Neuronal stem cell (in vitro differentiated cells): Measurements from ENCODE around the gene MIER3.

ENCODE experiments used
- DNase-seq: peaks from one replicate; pipeline ENCODE4 v3.0.0-alpha.2; 2013; ENCODE audit warnings: low spot score
- H2AFZ ChIP-seq: one replicate; pipeline ENCODE4 v1.6.1; 2013; ENCODE audit warnings: mild to moderate bottlenecking, low read length, inconsistent platforms
- H2AK5ac ChIP-seq: 2 replicates; pipeline ENCODE4 v1.6.1; 2013; ENCODE audit warnings: low read depth, mild to moderate bottlenecking, inconsistent platforms, low read length, moderate library complexity, mixed read lengths
- H2BK120ac ChIP-seq: 2 replicates; pipeline ENCODE4 v1.6.1; 2013; ENCODE audit warnings: low read depth, mild to moderate bottlenecking, inconsistent platforms, low read length, moderate library complexity, mixed read lengths
- H2BK12ac ChIP-seq: one replicate; pipeline ENCODE4 v1.6.1; 2013; ENCODE audit warnings: low read length, inconsistent platforms
- H2BK15ac ChIP-seq: 2 replicates; pipeline ENCODE4 v1.6.1; 2013; ENCODE audit warnings: mild to moderate bottlenecking, low read length, inconsistent platforms, mixed read lengths
- H2BK5ac ChIP-seq: one replicate; pipeline ENCODE4 v1.6.1; 2013; ENCODE audit warnings: inconsistent platforms, mild to moderate bottlenecking, low read length, moderate library complexity
- H3K14ac ChIP-seq: one replicate; pipeline ENCODE4 v1.6.1; 2013; ENCODE audit warnings: low read length, inconsistent platforms
- H3K18ac ChIP-seq: 2 replicates; pipeline ENCODE4 v1.6.1; 2013; ENCODE audit warnings: low read length, inconsistent platforms
- H3K23ac ChIP-seq: 2 replicates; pipeline ENCODE4 v1.6.1; 2013; ENCODE audit warnings: low read depth, mild to moderate bottlenecking, mixed read lengths, low read length, inconsistent platforms; ENCODE audit not compliant: poor library complexity
- H3K27ac ChIP-seq: replicated peaks from 3 replicates; pipeline ENCODE4 v1.5.1; 2013; ENCODE audit warnings: low read length, inconsistent platforms
- H3K27me3 ChIP-seq, 3 experiments: 2 replicates each; pipeline ENCODE4 v1.6.1; 2013; ENCODE audit warnings: low read length in 3 of 3, mild to moderate bottlenecking in 2 of 3, inconsistent platforms in 1 of 3, low read depth in 1 of 3, mixed read lengths in 1 of 3, moderate library complexity in 1 of 3; ENCODE audit not compliant: control insufficient read depth in 3 of 3, insufficient read depth in 3 of 3
- H3K36me3 ChIP-seq, 2 donors: replicated peaks in 1 of 2; 2 replicates each; pipeline ENCODE4 v1.6.1; 2013; ENCODE audit warnings: low read length in 2 of 2; ENCODE audit not compliant: control insufficient read depth in 2 of 2, insufficient read depth in 2 of 2
- H3K4ac ChIP-seq: 2 replicates; pipeline ENCODE4 v1.6.1; 2013; ENCODE audit warnings: inconsistent platforms, mild to moderate bottlenecking, low read length, moderate library complexity
- H3K4me1 ChIP-seq, 2 donors: 1 replicate in 1 of 2; 2 replicates in 1 of 2; pipeline ENCODE4 v1.6.1; 2013; ENCODE audit warnings: low read length in 2 of 2, low read depth in 1 of 2; ENCODE audit not compliant: control insufficient read depth in 2 of 2, insufficient read depth in 1 of 2
- H3K4me2 ChIP-seq: one replicate; pipeline ENCODE4 v1.6.1; 2013; ENCODE audit warnings: mild to moderate bottlenecking, low read length, inconsistent platforms; ENCODE audit not compliant: insufficient read depth, poor library complexity, severe bottlenecking
- H3K4me3 ChIP-seq, 2 donors: 2 replicates each; pipeline ENCODE4 v1.5.1; 2013; ENCODE audit warnings: low read length in 2 of 2, mild to moderate bottlenecking in 2 of 2, inconsistent platforms in 1 of 2, moderate library complexity in 1 of 2
- H3K79me1 ChIP-seq: one replicate; pipeline ENCODE4 v1.6.1; 2013; ENCODE audit warnings: low read depth, mild to moderate bottlenecking, inconsistent platforms, low read length, moderate library complexity
- H3K9ac ChIP-seq: one replicate; pipeline ENCODE4 v1.6.1; 2013; ENCODE audit warnings: mild to moderate bottlenecking, low read depth, low read length, inconsistent platforms; ENCODE audit not compliant: poor library complexity
- H3K9me3 ChIP-seq, 2 donors: replicated peaks in 1 of 2; 2 replicates each; pipeline versions ENCODE3 to v1.6.1; 2013; ENCODE audit warnings: low read length in 2 of 2, mild to moderate bottlenecking in 2 of 2, inconsistent platforms in 1 of 2, low read depth in 1 of 2, mixed read lengths in 1 of 2, moderate library complexity in 1 of 2; ENCODE audit not compliant: control insufficient read depth in 2 of 2, insufficient read depth in 1 of 2
- H4K8ac ChIP-seq: one replicate; pipeline ENCODE4 v1.6.1; 2013; ENCODE audit warnings: low read depth, mild to moderate bottlenecking, inconsistent platforms, low read length, moderate library complexity
- H4K91ac ChIP-seq: one replicate; pipeline ENCODE4 v1.6.1; 2013; ENCODE audit warnings: low read length, low read depth, mild to moderate bottlenecking, inconsistent platforms; ENCODE audit not compliant: poor library complexity
- WGBS, 2 donors: extraction: QIAGEN DNeasy Blood & Tissue Kit; methylation state at CpG; one replicate each; pipeline ENCODE4 v1.1.7; 2013; ENCODE audit warnings: missing lambda C conversion rate in 2 of 2, mixed read lengths in 1 of 2; ENCODE audit not compliant: insufficient read length in 2 of 2, insufficient replicate concordance in 1 of 2; ENCODE audit errors: extremely low coverage in 2 of 2; 5-methylcytosine and 5-hydroxymethylcytosine counted together

MIER3 gene

GRCh38 chr5:56984445-56984844, 32.5 kb upstream of the MIER3 start:
- no peak overlapping the region for H3K14ac ChIP-seq
- no peak overlapping the region for H2BK15ac ChIP-seq
- no peak for DNase-seq
- no peak overlapping the region for H2AK5ac ChIP-seq
- H3K79me1 ChIP-seq, result no peaks in the 10 kb centered on the region
- H3K9ac ChIP-seq, result no peak overlapping the region
- no peaks in the 10 kb centered on the region for H3K36me3 ChIP-seq
- H3K23ac ChIP-seq, result no peak overlapping the region
- WGBS, 2 donors, result no CpG with 5 or more reads among the region's 1 CpG
- H4K91ac ChIP-seq, result no peak overlapping the region
- H3K27ac ChIP-seq, result no peak overlapping the region
- no peak overlapping the region for H2BK120ac ChIP-seq
- H2BK5ac ChIP-seq, result no peak overlapping the region
- H3K4me1 ChIP-seq, result no peaks in the 10 kb centered on the region
- no peak overlapping the region for H2AFZ ChIP-seq
- no peak overlapping the region for H3K4me2 ChIP-seq
- H4K8ac ChIP-seq, result no peak overlapping the region
- H3K4me3 ChIP-seq, result no peak overlapping the region
- H3K4ac ChIP-seq, result no peak overlapping the region
- H3K27me3 ChIP-seq, result peaks cover 0 to 7% (median 0%) of the 10 kb centered on the region in 3 experiments
- no peak overlapping the region for H2BK12ac ChIP-seq
- no peak overlapping the region for H3K18ac ChIP-seq
- H3K9me3 ChIP-seq, result no peaks in the 10 kb centered on the region

GRCh38 chr5:56983593-56984361, 31.9 kb upstream of the MIER3 start:
- H3K36me3 ChIP-seq, result no peaks in the 10 kb centered on the region
- no CpG with 5 or more reads among the region's 1 CpG for WGBS, 2 donors
- H3K79me1 ChIP-seq, result no peaks in the 10 kb centered on the region
- H2BK15ac ChIP-seq, result no peak overlapping the region
- no peak overlapping the region for H3K18ac ChIP-seq
- H4K91ac ChIP-seq, result no peak overlapping the region
- no peak overlapping the region for H4K8ac ChIP-seq
- no peak overlapping the region for H3K9ac ChIP-seq
- no peak overlapping the region for H3K23ac ChIP-seq
- H3K4ac ChIP-seq, result no peak overlapping the region
- peaks cover 0 to 7% (median 0%) of the 10 kb centered on the region in 3 experiments for H3K27me3 ChIP-seq
- no peak for DNase-seq
- H2BK12ac ChIP-seq, result no peak overlapping the region
- no peak overlapping the region for H2BK120ac ChIP-seq
- H3K4me3 ChIP-seq, result no peak overlapping the region
- no peak overlapping the region for H3K27ac ChIP-seq
- no peaks in the 10 kb centered on the region for H3K4me1 ChIP-seq
- H3K4me2 ChIP-seq, result no peak overlapping the region
- H2AFZ ChIP-seq, result no peak overlapping the region
- no peak overlapping the region for H2BK5ac ChIP-seq
- H3K14ac ChIP-seq, result no peak overlapping the region
- no peaks in the 10 kb centered on the region for H3K9me3 ChIP-seq
- no peak overlapping the region for H2AK5ac ChIP-seq

GRCh38 chr5:56981548-56982315, 29.8 kb upstream of the MIER3 start:
- no peak overlapping the region for H3K9ac ChIP-seq
- H3K9me3 ChIP-seq, result no peaks in the 10 kb centered on the region
- no peak overlapping the region for H3K23ac ChIP-seq
- H4K8ac ChIP-seq, result no peak overlapping the region
- H3K27me3 ChIP-seq, result peaks cover 0 to 7% (median 0%) of the 10 kb centered on the region in 3 experiments
- no peak overlapping the region for H3K4me2 ChIP-seq
- H2BK12ac ChIP-seq, result no peak overlapping the region
- no peaks in the 10 kb centered on the region for H3K79me1 ChIP-seq
- no peak overlapping the region for H3K18ac ChIP-seq
- H2BK120ac ChIP-seq, result no peak overlapping the region
- H4K91ac ChIP-seq, result no peak overlapping the region
- no peak overlapping the region for H3K4ac ChIP-seq
- H3K4me1 ChIP-seq, result no peaks in the 10 kb centered on the region
- no peak overlapping the region for H3K27ac ChIP-seq
- H3K14ac ChIP-seq, result no peak overlapping the region
- H3K4me3 ChIP-seq, result no peak overlapping the region
- no peaks in the 10 kb centered on the region for H3K36me3 ChIP-seq
- H2AFZ ChIP-seq, result no peak overlapping the region
- no peak overlapping the region for H2AK5ac ChIP-seq
- H2BK15ac ChIP-seq, result no peak overlapping the region
- DNase-seq, result no peak
- no peak overlapping the region for H2BK5ac ChIP-seq
- WGBS, 2 donors, result no CpG with 5 or more reads among the region's 4 CpGs

- Histone ChIP-seq H3K4me2 (no peak overlapping the region), H3K4me1 (no peaks in the 10 kb centered on the region), H2AFZ (no peak overlapping the region), H2BK12ac (no peak overlapping the region), H4K91ac (no peak overlapping the region), H3K79me1 (no peaks in the 10 kb centered on the region), H2BK120ac (no peak overlapping the region), H3K4me3 (no peak overlapping the region), H3K27me3 (peaks cover 0 to 13% (median 0%) of the 10 kb centered on the region in 3 experiments), H3K4ac (no peak overlapping the region), H3K9ac (no peak overlapping the region), H3K9me3 (no peaks in the 10 kb centered on the region), H3K36me3 (no peaks in the 10 kb centered on the region), H2BK5ac (no peak overlapping the region), H3K14ac (no peak overlapping the region), H4K8ac (no peak overlapping the region), H3K27ac (no peak overlapping the region), H2BK15ac (no peak overlapping the region), H2AK5ac (no peak overlapping the region), H3K18ac (no peak overlapping the region), H3K23ac (no peak overlapping the region)
- no peak for DNase-seq
- WGBS, 2 donors, result no CpG with 5 or more reads among the region's 13 CpGs
These were observed 28.0 kb upstream of the MIER3 start for GRCh38 chr5:56979968-56980367.
